ENCODE measurements around the gene GALNT13. TPM values are rescaled to one million over a fixed set of nuclear protein-coding genes. Genes with fewer than 3 reads are reported as not detected.

Gene GALNT13
- total and polyA plus RNA-seq, 5 experiments from 2014 or later: not detected

DNA sequence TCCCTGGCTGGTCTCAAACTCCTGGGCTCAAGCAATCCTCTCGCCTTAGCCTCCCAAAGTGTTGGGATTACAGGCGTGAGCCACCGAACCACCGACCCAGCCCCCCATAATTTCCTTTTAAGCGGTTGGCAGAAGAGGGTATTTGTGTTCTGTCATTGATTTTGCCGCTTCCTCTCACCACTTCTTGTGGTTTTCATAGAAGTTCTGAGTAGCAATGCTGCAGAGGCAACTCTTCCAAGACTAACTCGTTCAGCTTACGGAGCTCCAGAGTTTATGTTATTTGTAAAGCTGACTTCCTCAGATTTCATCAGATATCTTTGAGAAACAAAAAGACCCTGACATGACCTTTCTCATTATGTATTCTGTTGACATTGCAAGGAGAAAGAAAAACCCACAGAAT lies 565.4 kb downstream of the GALNT13 start:
- Mint-ChIP-seq H3K27me3 (no peaks in the 10 kb centered on the region), H3K36me3 (no peaks in the 10 kb centered on the region), H3K9me3 (peaks cover 0 to 6% (median 0%) of the 10 kb centered on the region in 9 donors), H3K27ac (peak overlapping the region in 5 of 10 donors; percentile 60 to 89 (median 72)), H3K4me3 (peak overlapping the region in 9 of 10 donors; percentile 18 to 78 (median 57)), H3K4me1 (peaks cover 0 to 31% (median 12%) of the 10 kb centered on the region in 4 donors)
- ATAC-seq (peak; percentile 72 to 74), DNase-seq (peak in 4 of 10 donors; percentile 17 to 59 (median 38))
- POLR2A ChIA-PET: no interaction called here

DNA sequence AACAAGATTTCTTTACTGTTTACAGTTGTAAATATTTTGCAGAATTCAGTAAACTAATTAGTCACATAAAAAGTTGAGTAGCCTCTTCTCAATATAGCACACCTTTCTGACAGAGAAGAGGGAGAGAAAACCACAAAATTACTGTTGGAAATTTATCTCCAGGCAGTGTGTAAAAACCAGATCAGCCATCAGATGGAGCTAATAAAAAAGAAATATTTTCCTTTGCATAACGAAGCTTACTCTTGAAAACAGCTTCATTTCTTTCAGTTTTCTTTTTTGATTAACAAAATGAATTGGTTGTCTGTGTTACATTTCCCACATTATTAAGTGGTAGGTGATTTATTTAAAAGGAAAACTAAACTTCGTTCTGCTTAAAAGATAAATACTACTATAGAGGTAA lies 567.4 kb downstream of the GALNT13 start:
- DNase-seq: no peak
- POLR2A ChIA-PET: no interaction called here

DNA sequence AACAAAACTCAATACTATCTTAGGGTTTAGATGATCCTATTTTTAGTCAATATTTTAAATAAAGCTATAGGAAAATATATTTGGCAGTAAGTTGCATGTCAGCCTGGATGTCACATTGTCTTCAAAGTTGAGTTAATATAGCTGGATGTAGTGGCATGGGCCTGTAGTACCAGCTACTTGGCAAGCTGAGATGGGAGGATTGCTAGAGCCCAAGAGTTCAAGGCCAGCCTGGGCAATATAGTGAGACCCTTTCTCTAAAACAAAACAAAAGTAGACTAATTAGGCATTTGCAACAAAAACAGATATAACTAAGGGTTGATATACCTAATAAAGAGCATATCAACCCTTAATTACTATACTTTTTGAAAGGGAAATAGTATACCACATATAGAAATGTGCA lies 572.2 kb downstream of the GALNT13 start:
- POLR2A ChIA-PET: no interaction called here
- no peak overlapping the region for H3K4me3 Mint-ChIP-seq
- H3K9me3 Mint-ChIP-seq: peaks cover 0 to 3% (median 0%) of the 10 kb centered on the region in 9 donors
- H3K36me3 Mint-ChIP-seq: no peaks in the 10 kb centered on the region
- DNase-seq: no peak
- no peak for ATAC-seq
- H3K27ac Mint-ChIP-seq: no peak overlapping the region
- no peaks in the 10 kb centered on the region for H3K27me3 Mint-ChIP-seq
- H3K4me1 Mint-ChIP-seq: peaks cover 0 to 5% (median 0%) of the 10 kb centered on the region in 4 donors

More for the DNA sequence above, 567.4 kb downstream of the GALNT13 start:
- ATAC-seq: no peak
- no peaks in the 10 kb centered on the region for H3K27me3 Mint-ChIP-seq
- H3K4me3 Mint-ChIP-seq: no peak overlapping the region
- H3K27ac Mint-ChIP-seq: no peak overlapping the region
- peaks cover 0 to 28% (median 12%) of the 10 kb centered on the region in 4 donors for H3K4me1 Mint-ChIP-seq
- no peaks in the 10 kb centered on the region for H3K36me3 Mint-ChIP-seq
- peaks cover 0 to 6% (median 0%) of the 10 kb centered on the region in 9 donors for H3K9me3 Mint-ChIP-seq

DNA sequence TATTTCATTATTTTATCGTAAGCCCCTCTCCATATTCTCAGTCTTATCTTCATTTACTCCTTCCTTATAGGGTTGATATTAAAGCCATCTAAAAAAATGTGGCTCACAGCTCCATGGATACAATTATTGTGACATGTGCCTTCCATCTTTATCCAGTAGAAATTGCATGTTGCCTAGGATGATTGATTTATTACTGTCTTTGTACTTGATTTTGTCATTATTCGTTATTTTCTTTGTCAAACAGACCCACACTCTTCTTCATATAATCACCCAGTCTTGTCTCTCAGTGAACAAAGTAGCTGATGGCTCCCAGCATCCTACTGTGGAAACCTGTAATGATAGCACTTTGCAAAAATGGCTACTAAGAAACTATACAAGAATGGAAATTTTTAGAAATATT lies 574.6 kb downstream of the GALNT13 start:
- DNase-seq: no peak
- Mint-ChIP-seq H3K4me3 (no peak overlapping the region), H3K36me3 (no peaks in the 10 kb centered on the region), H3K27me3 (no peaks in the 10 kb centered on the region), H3K27ac (no peak overlapping the region), H3K4me1 (no peaks in the 10 kb centered on the region), H3K9me3 (peaks cover 0 to 3% (median 0%) of the 10 kb centered on the region in 9 donors)
- ATAC-seq: no peak
- POLR2A ChIA-PET: no interaction called here

DNA sequence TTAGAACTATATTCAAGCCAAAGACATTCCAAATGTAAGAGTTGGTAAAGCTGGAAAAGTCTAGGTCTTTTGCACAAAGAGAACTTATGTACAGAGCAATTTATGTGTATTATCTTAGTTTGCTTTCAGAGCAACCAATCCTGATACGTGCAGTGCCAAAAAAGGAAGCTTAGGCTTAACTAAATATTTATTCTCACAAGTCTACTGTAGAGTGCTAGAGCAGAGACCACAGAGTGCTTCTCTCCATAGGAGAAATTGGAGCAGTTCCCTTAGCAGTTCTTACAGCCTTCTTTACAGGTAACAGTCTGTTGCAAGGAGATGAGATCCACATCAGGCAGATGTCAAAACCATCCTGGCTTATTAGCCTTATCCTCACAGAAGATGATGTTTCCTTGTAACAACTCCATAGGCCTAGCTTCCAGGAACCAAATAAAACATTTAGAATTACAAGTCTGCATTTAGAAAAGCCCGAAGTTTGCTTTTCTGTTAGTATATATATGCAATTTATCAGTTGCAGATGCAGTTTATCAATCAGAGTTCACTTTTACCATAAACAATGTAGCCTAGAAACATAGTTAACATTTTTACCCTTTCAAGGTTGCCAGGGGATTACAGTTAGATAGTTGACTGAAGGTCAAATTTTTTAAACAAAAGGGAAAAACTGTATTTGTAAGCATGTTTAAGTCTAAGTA lies 576.2 kb downstream of the GALNT13 start:
- no peaks in the 10 kb centered on the region for H3K27me3 Mint-ChIP-seq
- no peak overlapping the region for H3K27ac Mint-ChIP-seq
- DNase-seq: no peak
- POLR2A ChIA-PET: no interaction called here
- no peak overlapping the region for H3K4me3 Mint-ChIP-seq
- peaks cover 0 to 3% (median 1%) of the 10 kb centered on the region in 4 donors for H3K4me1 Mint-ChIP-seq
- no peaks in the 10 kb centered on the region for H3K36me3 Mint-ChIP-seq
- peaks cover 0 to 3% (median 0%) of the 10 kb centered on the region in 9 donors for H3K9me3 Mint-ChIP-seq
- no peak for ATAC-seq

DNA sequence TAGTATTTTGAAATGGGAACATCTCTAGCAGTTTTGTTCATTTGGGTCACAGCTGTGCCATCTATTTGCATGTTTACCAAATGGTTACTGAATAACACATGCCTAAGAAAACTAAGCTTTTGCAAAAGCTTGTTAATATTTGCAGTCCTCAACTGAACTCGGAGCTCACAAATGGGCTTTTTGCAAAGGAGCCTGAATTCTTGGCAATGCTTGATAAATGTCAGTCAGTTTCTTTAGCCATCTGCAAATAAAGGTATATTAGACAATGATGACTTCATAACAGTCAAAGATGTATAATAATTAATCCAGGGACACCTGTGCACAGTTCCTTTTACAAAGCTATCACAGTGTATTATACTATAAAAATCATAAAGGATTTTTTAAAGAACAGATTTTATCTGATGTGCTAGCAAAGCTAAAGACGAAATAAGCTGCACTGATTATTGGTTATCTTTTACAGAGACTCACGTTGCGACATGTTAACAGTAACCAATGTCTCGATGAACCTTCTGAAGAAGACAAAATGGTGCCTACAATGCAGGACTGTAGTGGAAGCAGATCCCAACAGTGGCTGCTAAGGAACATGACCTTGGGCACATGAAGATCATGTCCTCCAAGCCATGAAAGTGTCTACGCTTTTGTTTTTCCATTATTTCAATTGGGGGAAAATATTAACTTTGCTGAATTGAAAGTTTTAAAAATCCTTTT lies 578.4 kb downstream of the GALNT13 start:
- ATAC-seq (no peak), DNase-seq (no peak)
- Mint-ChIP-seq H3K4me3 (no peak overlapping the region), H3K9me3 (peaks cover 0 to 6% (median 0%) of the 10 kb centered on the region in 9 donors), H3K27ac (no peak overlapping the region), H3K27me3 (no peaks in the 10 kb centered on the region), H3K36me3 (no peaks in the 10 kb centered on the region), H3K4me1 (peaks cover 0 to 9% (median 6%) of the 10 kb centered on the region in 4 donors)
- POLR2A ChIA-PET: no interaction called here

DNA sequence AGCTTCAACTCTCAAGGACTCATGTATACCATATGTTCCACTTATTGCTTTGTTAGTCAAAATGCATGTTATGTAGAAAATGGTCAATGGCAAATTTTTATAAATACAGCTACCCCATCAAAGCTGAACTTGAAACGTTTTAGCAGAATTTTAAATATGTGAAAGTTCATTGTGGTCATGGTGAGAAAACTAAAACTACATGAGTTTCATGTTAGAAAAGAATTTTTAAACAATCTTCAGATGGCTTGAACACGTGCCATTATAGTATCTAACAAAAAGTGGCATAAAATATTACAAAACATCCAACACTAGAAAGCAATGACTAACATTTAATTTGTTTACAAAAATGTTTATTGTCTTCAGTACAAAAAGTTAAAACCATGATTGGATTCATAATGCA lies 580.7 kb downstream of the GALNT13 start:
- Mint-ChIP-seq H3K9me3 (peaks cover 0 to 5% (median 0%) of the 10 kb centered on the region in 9 donors), H3K36me3 (no peaks in the 10 kb centered on the region), H3K27ac (no peak overlapping the region), H3K4me1 (peaks cover 0 to 16% (median 7%) of the 10 kb centered on the region in 4 donors), H3K4me3 (no peak overlapping the region), H3K27me3 (no peaks in the 10 kb centered on the region)
- POLR2A ChIA-PET: no interaction called here
- ATAC-seq (no peak), DNase-seq (no peak)

DNA sequence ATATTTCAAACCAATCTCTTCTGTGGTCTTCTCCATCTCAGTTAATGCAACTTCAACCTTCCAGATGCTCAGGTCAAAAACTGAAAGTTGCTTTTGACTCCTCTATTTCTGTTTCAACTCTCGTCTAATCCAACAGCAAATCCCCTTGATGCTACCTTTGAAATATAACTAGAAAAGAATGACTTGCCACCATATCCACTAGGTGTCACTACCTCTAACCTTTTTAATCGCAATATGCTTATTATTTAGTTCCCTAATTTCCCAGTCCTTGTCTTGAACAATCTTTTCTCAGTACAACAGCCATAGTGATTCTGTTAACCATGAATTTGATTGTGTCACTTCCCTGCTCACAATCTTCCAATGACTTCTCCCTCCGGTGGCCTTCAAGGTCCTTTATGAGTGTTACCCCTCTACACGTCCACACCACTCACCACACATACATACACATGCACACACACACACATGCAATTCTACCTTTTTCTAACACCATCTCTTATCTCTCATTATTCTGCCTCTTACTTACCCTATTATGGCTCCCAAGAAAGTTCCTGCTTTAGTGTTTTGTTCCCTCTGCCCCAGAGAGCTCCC lies 581.3 kb downstream of the GALNT13 start:
- H3K27me3 Mint-ChIP-seq: no peaks in the 10 kb centered on the region
- no peak overlapping the region for H3K4me3 Mint-ChIP-seq
- no peaks in the 10 kb centered on the region for H3K36me3 Mint-ChIP-seq
- POLR2A ChIA-PET: no interaction called here
- peaks cover 0 to 5% (median 0%) of the 10 kb centered on the region in 9 donors for H3K9me3 Mint-ChIP-seq
- H3K27ac Mint-ChIP-seq: no peak overlapping the region
- peaks cover 0 to 16% (median 7%) of the 10 kb centered on the region in 4 donors for H3K4me1 Mint-ChIP-seq
- ATAC-seq: no peak
- DNase-seq: peak in 1 of 10 donors; percentile 6

DNA sequence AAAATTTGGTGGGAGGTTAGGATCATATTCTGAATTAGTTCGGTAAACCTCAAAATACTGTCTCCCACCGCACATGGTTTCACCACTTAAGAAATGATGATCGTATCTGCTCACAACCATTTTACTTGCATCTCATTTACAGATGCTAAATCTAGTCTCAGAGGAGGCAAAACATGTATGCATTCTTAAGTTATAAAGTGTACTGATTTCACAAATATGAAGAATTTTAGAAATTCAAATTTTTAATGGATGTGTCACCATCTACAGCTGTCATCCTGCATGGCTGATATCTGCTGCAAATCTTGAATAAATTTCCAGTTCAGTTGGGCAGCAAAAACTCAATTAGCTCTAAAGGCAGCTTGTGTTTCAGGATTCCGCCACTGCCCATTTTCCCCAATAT lies 583.4 kb downstream of the GALNT13 start:
- DNase-seq (no peak), ATAC-seq (no peak)
- POLR2A ChIA-PET: no interaction called here
- Mint-ChIP-seq H3K27me3 (no peaks in the 10 kb centered on the region), H3K4me1 (peaks cover 0 to 16% (median 7%) of the 10 kb centered on the region in 4 donors), H3K36me3 (no peaks in the 10 kb centered on the region), H3K4me3 (no peak overlapping the region), H3K27ac (no peak overlapping the region), H3K9me3 (peaks cover 0 to 5% (median 0%) of the 10 kb centered on the region in 9 donors)

DNA sequence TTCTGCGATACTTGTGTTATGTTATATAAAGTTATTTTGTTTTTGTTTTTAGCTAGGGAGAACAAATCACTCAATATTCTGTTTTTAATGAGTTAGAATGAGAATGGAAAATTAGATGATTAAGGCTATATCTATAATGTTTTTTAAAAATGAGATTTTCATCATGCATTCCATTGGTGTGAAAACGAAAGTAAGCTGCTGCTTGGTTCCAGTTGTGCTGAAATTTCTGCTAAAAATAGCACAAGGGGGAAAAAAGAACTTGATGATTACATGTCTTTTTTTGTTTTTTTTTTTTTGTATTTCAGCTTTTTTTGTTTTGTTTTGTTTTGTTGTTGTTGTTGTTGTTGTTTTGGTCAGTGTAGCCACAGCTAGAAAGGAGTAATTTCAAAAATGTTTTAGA lies 584.1 kb downstream of the GALNT13 start:
- Mint-ChIP-seq H3K36me3 (no peaks in the 10 kb centered on the region), H3K27ac (no peak overlapping the region), H3K27me3 (no peaks in the 10 kb centered on the region), H3K4me1 (peaks cover 0 to 16% (median 7%) of the 10 kb centered on the region in 4 donors), H3K9me3 (peaks cover 0 to 5% (median 0%) of the 10 kb centered on the region in 9 donors), H3K4me3 (peak overlapping the region in 9 of 10 donors; percentile 1 to 72 (median 50))
- DNase-seq (no peak), ATAC-seq (no peak)
- POLR2A ChIA-PET: no interaction called here

DNA sequence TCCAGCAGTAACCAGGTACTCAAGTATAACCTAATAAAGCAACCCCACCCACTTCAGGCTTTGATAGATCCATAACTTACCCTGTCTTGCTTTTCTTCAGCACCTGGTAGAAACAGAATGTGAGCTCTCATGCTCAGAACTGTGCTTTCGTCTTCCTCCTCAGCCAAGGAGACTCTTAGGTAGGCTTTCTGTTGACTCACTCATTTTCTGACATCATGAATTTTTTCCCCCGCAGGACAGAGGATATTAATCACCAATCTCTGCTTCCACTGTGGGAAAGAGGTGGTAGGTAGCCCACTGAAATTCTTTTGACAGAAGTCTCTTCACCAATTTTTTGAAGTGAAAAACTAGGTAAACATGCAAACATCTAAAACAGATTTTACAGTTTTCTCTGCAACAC lies 585.6 kb downstream of the GALNT13 start:
- DNase-seq: no peak
- ATAC-seq: no peak
- POLR2A ChIA-PET: no interaction called here
- Mint-ChIP-seq H3K27me3 (no peaks in the 10 kb centered on the region), H3K4me3 (no peak overlapping the region), H3K36me3 (no peaks in the 10 kb centered on the region), H3K27ac (no peak overlapping the region), H3K4me1 (peaks cover 0 to 16% (median 7%) of the 10 kb centered on the region in 4 donors), H3K9me3 (peaks cover 0 to 5% (median 0%) of the 10 kb centered on the region in 9 donors)

DNA sequence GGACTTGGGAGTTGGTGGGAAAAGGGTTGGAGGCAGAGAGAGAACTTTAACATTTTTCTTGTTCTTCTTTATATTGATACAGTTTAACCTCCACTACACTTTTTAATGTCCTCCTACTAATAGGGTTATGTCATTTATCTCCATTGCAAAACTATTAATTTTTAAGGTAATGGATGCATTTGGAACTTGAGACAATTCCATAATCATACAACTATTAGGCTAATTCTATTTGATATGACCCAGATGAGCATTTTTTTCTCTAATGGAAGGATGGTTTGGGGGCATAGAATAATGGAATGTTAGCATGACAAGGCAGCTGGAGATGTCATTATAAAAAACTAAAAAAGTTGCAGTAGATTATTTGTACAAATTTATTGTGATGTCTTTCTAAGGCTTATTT lies 587.6 kb downstream of the GALNT13 start:
- no peak for DNase-seq
- POLR2A ChIA-PET: no interaction called here
- H3K27me3 Mint-ChIP-seq: no peaks in the 10 kb centered on the region
- no peak overlapping the region for H3K4me3 Mint-ChIP-seq
- H3K9me3 Mint-ChIP-seq: peaks cover 0 to 3% (median 0%) of the 10 kb centered on the region in 9 donors
- H3K27ac Mint-ChIP-seq: no peak overlapping the region
- peaks cover 0 to 8% (median 0%) of the 10 kb centered on the region in 4 donors for H3K4me1 Mint-ChIP-seq
- no peak for ATAC-seq
- H3K36me3 Mint-ChIP-seq: no peaks in the 10 kb centered on the region

DNA sequence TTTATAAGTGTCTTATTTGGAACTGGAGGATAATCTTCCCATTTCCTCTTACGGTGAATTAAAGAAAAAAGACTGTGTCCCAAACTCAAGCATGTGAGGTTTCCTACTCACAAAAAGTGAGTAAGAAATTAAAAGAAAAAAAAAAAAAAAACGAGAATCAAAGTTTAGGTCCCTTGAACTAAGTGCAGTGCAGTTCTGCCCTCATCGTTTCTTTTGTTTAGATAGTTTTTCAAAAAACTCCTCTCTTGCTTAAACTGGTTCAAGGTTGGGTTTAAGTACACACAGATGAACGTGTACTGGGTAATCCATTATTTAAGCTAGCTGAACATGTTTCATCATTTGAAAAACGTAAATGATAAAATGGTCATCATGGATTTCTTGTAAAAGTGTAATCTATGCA lies 590.9 kb downstream of the GALNT13 start:
- Mint-ChIP-seq H3K9me3 (peaks cover 0 to 3% (median 0%) of the 10 kb centered on the region in 9 donors), H3K27ac (no peak overlapping the region), H3K4me3 (no peak overlapping the region), H3K36me3 (no peaks in the 10 kb centered on the region), H3K4me1 (no peaks in the 10 kb centered on the region), H3K27me3 (peaks cover 0 to 4% (median 0%) of the 10 kb centered on the region in 5 donors)
- ATAC-seq: no peak
- POLR2A ChIA-PET: no interaction called here
- no peak for DNase-seq

Measured in naive thymus-derived CD8-positive, alpha-beta T cell (primary cell).